Uterus (tissue), 2 donors: ENCODE data around the gene UBE2Q1.

Source experiments
- POLR2A ChIP-seq, 2 donors: fragments of 450-650 bp; IDR thresholded peaks; one replicate each; pipeline ENCODE4 v1.6.1; 2016; ENCODE audit warnings: antibody characterized with exemption in 2 of 2, mild to moderate bottlenecking in 1 of 2, moderate library complexity in 1 of 2
- TF ChIP-seq, protein P1 (sequence below), 4 experiments: fragments of 200-600 bp in 2 of 4; fragments of 450-650 bp in 2 of 4; sonication (generic) in 2 of 4; IDR thresholded peaks; one replicate each; pipeline ENCODE4 v1.5.1; 2016 to 2019; ENCODE audit warnings: antibody characterized with exemption in 4 of 4, mild to moderate bottlenecking in 2 of 4, moderate library complexity in 1 of 4

DNA sequence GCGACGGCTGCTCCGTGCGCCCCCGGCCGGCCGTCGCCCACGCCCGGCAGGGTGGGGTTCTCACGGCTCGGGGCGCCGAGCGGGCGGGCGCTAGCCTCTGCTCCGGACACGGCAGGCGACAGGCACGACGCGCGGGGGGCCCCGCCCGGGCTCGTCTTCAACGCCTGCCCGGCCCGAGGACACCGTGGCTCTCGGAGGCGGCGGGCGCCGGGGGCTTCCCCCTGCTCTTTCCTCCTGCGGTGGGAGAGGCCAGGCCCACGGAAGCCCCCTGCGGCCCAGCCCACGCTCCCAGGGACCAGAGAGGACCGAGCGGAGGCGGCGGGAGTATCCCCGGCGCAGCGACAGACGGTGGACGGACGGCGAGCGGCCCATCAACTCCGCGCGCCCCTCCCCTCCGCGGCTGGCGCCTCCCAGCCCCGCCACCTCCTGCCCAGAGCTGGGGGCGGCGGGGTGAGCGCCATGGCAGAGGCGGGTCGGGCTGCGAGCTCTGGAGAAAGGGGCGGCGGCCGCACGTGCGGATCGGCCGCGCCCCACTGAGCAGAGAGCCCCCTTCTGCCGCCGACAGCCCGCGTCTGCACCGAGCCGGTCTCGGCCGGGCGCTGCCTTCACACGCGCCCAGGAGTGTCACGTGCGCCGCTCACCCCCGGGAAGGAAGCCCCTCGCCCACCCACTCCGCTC lies 56.3 kb downstream of the UBE2Q1 start, which contains the start of the genes SHE and TDRD10:
- TF ChIP-seq, protein P1, sequence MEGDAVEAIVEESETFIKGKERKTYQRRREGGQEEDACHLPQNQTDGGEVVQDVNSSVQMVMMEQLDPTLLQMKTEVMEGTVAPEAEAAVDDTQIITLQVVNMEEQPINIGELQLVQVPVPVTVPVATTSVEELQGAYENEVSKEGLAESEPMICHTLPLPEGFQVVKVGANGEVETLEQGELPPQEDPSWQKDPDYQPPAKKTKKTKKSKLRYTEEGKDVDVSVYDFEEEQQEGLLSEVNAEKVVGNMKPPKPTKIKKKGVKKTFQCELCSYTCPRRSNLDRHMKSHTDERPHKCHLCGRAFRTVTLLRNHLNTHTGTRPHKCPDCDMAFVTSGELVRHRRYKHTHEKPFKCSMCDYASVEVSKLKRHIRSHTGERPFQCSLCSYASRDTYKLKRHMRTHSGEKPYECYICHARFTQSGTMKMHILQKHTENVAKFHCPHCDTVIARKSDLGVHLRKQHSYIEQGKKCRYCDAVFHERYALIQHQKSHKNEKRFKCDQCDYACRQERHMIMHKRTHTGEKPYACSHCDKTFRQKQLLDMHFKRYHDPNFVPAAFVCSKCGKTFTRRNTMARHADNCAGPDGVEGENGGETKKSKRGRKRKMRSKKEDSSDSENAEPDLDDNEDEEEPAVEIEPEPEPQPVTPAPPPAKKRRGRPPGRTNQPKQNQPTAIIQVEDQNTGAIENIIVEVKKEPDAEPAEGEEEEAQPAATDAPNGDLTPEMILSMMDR (IDR thresholded peaks at IDR 0.05) = no peak
- peak in 1 of 2 donors; percentile 27 for TF ChIP-seq POLR2A (IDR thresholded peaks at IDR 0.05)
